ENCODE measurements around the gene ERMARD.

Gene ERMARD

GRCh38 chr6:169824848-169825557 is 73.6 kb downstream of the ERMARD start:
- no peak for DNase-seq (ENCODE audit: low read depth, low spot score)

- no peak for DNase-seq (ENCODE audit: low read depth, low spot score)
Measured at GRCh38 chr6:169825558-169826225, 74.3 kb downstream of the ERMARD start.

DNA sequence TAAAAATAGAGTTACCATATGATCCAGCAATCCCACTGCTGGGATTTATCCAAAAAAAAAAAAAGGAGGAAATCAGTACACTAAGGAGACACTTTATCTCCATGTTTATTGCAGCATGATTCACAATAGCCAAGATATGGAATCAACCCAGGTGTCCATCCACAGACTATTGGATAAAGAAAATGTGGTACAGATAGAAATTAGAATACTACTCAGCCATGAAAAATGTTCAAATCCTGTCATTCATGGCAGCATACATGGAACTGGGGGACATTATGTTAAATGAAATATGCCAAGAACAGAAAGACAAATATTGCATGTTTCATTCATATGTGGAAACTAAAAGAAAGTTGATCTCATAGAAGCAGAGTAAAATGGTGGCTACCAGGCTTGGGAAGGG is 75.3 kb downstream of the ERMARD start:
- no peak for DNase-seq (ENCODE audit: low read depth, low spot score)

DNA sequence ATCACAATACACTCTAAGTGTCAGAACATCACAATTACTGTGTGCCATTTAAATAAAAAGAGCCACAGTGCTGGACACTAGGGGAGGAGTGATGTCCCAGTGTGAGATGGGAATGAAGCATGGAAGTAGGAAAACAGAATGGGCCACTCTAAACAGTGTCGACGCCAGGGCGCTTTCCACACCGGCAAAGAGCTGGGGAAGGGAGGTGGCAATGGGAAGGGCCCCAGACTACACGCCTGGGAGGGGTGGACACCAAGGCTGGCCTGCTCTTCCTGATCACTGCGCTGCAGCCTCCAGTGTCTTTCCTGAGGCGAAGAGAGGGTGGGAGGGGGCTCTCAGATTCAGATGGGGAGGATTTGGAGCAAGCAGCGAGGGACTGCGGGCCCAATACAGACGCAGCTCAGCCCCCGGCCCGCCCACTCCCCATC is 75.9 kb downstream of the ERMARD start:
- DNase-seq (ENCODE audit: low read depth, low spot score), result no peak

- DNase-seq (ENCODE audit: low read depth, low spot score), result no peak
Measured at GRCh38 chr6:169828176-169828575, 76.8 kb downstream of the ERMARD start.

DNA sequence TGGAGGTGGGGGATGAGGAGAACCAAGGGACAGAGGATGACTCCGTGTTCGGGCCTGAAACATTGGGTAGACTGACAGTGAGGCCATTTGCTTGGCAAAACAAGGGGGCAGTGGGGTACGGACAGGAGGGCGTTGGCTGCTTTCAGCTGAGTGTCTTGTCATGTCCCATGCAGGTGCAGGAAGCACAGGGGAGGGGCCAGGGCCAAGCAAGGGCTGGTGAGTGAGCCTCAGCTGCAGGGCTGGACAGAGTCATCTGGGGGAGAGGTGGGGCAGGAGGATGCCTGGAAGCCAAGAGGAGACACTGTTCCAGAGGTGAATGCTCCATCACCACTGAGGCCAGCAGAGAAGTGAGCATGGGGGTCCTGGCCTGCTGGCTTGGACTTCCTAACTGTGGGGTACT is 78.4 kb downstream of the ERMARD start:
- DNase-seq (ENCODE audit: low read depth, low spot score), result no peak

DNA sequence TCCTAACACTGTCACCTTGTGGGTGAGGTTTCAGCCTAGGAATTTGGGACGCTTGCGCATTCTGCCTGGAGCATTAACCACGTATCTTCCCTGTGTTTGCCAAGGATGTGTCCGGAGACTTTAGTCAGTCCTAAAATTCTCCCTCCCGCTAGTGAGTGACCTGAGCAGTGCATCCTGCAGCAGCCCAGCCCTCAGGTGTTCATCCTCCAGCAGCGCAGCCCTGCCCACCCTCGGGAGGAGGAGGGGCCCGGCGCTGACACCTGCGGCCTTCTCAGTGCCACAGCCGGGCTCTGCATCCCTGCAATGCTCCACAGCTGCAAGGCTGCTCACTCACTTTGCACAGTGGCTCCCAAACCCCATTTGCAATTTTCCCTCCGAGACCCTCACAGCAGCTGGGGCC is 79.5 kb downstream of the ERMARD start:
- no peak for DNase-seq (ENCODE audit: low read depth, low spot score)

Data from astrocyte of the hippocampus (primary cell).